Panc1 (cell line): Measurements from ENCODE around the gene MRPL44.

Experiments
- POLR2AphosphoS5 ChIP-seq: IDR thresholded peaks from 2 replicates; pipeline ENCODE4 v1.6.1; 2012; ENCODE audit warnings: mild to moderate bottlenecking, low read depth, low read length, moderate library complexity
- TF ChIP-seq, protein P1 (sequence below), 2 experiments: IDR thresholded peaks; 2 replicates each; pipeline ENCODE4 v1.6.1; 2011 to 2012; ENCODE audit warnings: low read depth in 2 of 2, control low read depth in 1 of 2, low read length in 1 of 2, mild to moderate bottlenecking in 1 of 2, moderate library complexity in 1 of 2; ENCODE audit not compliant: insufficient read depth in 1 of 2
- TF ChIP-seq, protein P2 (sequence below): fragments of 450-650 bp; IDR thresholded peaks from 2 replicates; pipeline ENCODE4 v1.5.1; 2017; ENCODE audit warnings: mild to moderate bottlenecking

DNA sequence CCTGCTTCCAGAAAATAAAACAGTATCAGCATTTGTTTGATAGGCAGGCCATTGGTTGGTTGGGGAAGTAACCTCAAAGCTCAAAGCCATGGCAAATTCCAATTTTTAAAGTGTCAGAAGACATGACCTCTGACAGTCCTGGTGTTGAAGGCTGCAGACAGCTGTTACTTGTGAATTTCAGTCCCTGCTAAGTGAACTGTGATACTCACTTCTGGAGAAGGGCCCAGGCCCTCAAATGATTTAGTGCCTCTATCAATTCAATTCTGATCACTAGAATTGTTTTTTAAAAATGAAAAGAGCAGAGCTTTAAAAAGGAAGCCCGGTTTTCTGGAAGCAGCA lies 23.1 kb downstream of the MRPL44 start:
- no peak for TF ChIP-seq POLR2AphosphoS5
- TF ChIP-seq, protein P1, sequence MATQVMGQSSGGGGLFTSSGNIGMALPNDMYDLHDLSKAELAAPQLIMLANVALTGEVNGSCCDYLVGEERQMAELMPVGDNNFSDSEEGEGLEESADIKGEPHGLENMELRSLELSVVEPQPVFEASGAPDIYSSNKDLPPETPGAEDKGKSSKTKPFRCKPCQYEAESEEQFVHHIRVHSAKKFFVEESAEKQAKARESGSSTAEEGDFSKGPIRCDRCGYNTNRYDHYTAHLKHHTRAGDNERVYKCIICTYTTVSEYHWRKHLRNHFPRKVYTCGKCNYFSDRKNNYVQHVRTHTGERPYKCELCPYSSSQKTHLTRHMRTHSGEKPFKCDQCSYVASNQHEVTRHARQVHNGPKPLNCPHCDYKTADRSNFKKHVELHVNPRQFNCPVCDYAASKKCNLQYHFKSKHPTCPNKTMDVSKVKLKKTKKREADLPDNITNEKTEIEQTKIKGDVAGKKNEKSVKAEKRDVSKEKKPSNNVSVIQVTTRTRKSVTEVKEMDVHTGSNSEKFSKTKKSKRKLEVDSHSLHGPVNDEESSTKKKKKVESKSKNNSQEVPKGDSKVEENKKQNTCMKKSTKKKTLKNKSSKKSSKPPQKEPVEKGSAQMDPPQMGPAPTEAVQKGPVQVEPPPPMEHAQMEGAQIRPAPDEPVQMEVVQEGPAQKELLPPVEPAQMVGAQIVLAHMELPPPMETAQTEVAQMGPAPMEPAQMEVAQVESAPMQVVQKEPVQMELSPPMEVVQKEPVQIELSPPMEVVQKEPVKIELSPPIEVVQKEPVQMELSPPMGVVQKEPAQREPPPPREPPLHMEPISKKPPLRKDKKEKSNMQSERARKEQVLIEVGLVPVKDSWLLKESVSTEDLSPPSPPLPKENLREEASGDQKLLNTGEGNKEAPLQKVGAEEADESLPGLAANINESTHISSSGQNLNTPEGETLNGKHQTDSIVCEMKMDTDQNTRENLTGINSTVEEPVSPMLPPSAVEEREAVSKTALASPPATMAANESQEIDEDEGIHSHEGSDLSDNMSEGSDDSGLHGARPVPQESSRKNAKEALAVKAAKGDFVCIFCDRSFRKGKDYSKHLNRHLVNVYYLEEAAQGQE (IDR thresholded peaks at IDR 0.05; ENCODE audit: insufficient read depth in 1 of 2, low read depth in 2 of 2, low read length in 1 of 2): no peak
- TF ChIP-seq, protein P2, sequence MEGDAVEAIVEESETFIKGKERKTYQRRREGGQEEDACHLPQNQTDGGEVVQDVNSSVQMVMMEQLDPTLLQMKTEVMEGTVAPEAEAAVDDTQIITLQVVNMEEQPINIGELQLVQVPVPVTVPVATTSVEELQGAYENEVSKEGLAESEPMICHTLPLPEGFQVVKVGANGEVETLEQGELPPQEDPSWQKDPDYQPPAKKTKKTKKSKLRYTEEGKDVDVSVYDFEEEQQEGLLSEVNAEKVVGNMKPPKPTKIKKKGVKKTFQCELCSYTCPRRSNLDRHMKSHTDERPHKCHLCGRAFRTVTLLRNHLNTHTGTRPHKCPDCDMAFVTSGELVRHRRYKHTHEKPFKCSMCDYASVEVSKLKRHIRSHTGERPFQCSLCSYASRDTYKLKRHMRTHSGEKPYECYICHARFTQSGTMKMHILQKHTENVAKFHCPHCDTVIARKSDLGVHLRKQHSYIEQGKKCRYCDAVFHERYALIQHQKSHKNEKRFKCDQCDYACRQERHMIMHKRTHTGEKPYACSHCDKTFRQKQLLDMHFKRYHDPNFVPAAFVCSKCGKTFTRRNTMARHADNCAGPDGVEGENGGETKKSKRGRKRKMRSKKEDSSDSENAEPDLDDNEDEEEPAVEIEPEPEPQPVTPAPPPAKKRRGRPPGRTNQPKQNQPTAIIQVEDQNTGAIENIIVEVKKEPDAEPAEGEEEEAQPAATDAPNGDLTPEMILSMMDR: no peak
